Neuronal stem cell (in vitro differentiated cells): ENCODE data around the gene KLF15.

ENCODE experiments used
- DNase-seq: peaks from one replicate; pipeline ENCODE4 v3.0.0-alpha.2; 2013; ENCODE audit warnings: low spot score
- H2AFZ ChIP-seq: one replicate; pipeline ENCODE4 v1.6.1; 2013; ENCODE audit warnings: mild to moderate bottlenecking, low read length, inconsistent platforms
- H2AK5ac ChIP-seq: 2 replicates; pipeline ENCODE4 v1.6.1; 2013; ENCODE audit warnings: low read depth, mild to moderate bottlenecking, inconsistent platforms, low read length, moderate library complexity, mixed read lengths
- H2BK120ac ChIP-seq: 2 replicates; pipeline ENCODE4 v1.6.1; 2013; ENCODE audit warnings: low read depth, mild to moderate bottlenecking, inconsistent platforms, low read length, moderate library complexity, mixed read lengths
- H2BK12ac ChIP-seq: one replicate; pipeline ENCODE4 v1.6.1; 2013; ENCODE audit warnings: low read length, inconsistent platforms
- H2BK15ac ChIP-seq: 2 replicates; pipeline ENCODE4 v1.6.1; 2013; ENCODE audit warnings: mild to moderate bottlenecking, low read length, inconsistent platforms, mixed read lengths
- H2BK5ac ChIP-seq: one replicate; pipeline ENCODE4 v1.6.1; 2013; ENCODE audit warnings: inconsistent platforms, mild to moderate bottlenecking, low read length, moderate library complexity
- H3K14ac ChIP-seq: one replicate; pipeline ENCODE4 v1.6.1; 2013; ENCODE audit warnings: low read length, inconsistent platforms
- H3K18ac ChIP-seq: 2 replicates; pipeline ENCODE4 v1.6.1; 2013; ENCODE audit warnings: low read length, inconsistent platforms
- H3K23ac ChIP-seq: 2 replicates; pipeline ENCODE4 v1.6.1; 2013; ENCODE audit warnings: low read depth, mild to moderate bottlenecking, mixed read lengths, low read length, inconsistent platforms; ENCODE audit not compliant: poor library complexity
- H3K27ac ChIP-seq: replicated peaks from 3 replicates; pipeline ENCODE4 v1.5.1; 2013; ENCODE audit warnings: low read length, inconsistent platforms
- H3K27me3 ChIP-seq, 3 experiments: 2 replicates each; pipeline ENCODE4 v1.6.1; 2013; ENCODE audit warnings: low read length in 3 of 3, mild to moderate bottlenecking in 2 of 3, inconsistent platforms in 1 of 3, low read depth in 1 of 3, mixed read lengths in 1 of 3, moderate library complexity in 1 of 3; ENCODE audit not compliant: control insufficient read depth in 3 of 3, insufficient read depth in 3 of 3
- H3K36me3 ChIP-seq, 2 donors: replicated peaks in 1 of 2; 2 replicates each; pipeline ENCODE4 v1.6.1; 2013; ENCODE audit warnings: low read length in 2 of 2; ENCODE audit not compliant: control insufficient read depth in 2 of 2, insufficient read depth in 2 of 2
- H3K4ac ChIP-seq: 2 replicates; pipeline ENCODE4 v1.6.1; 2013; ENCODE audit warnings: inconsistent platforms, mild to moderate bottlenecking, low read length, moderate library complexity
- H3K4me1 ChIP-seq, 2 donors: 1 replicate in 1 of 2; 2 replicates in 1 of 2; pipeline ENCODE4 v1.6.1; 2013; ENCODE audit warnings: low read length in 2 of 2, low read depth in 1 of 2; ENCODE audit not compliant: control insufficient read depth in 2 of 2, insufficient read depth in 1 of 2
- H3K4me2 ChIP-seq: one replicate; pipeline ENCODE4 v1.6.1; 2013; ENCODE audit warnings: mild to moderate bottlenecking, low read length, inconsistent platforms; ENCODE audit not compliant: insufficient read depth, poor library complexity, severe bottlenecking
- H3K4me3 ChIP-seq, 2 donors: 2 replicates each; pipeline ENCODE4 v1.5.1; 2013; ENCODE audit warnings: low read length in 2 of 2, mild to moderate bottlenecking in 2 of 2, inconsistent platforms in 1 of 2, moderate library complexity in 1 of 2
- H3K79me1 ChIP-seq: one replicate; pipeline ENCODE4 v1.6.1; 2013; ENCODE audit warnings: low read depth, mild to moderate bottlenecking, inconsistent platforms, low read length, moderate library complexity
- H3K9ac ChIP-seq: one replicate; pipeline ENCODE4 v1.6.1; 2013; ENCODE audit warnings: mild to moderate bottlenecking, low read depth, low read length, inconsistent platforms; ENCODE audit not compliant: poor library complexity
- H3K9me3 ChIP-seq, 2 donors: replicated peaks in 1 of 2; 2 replicates each; pipeline versions ENCODE3 to v1.6.1; 2013; ENCODE audit warnings: low read length in 2 of 2, mild to moderate bottlenecking in 2 of 2, inconsistent platforms in 1 of 2, low read depth in 1 of 2, mixed read lengths in 1 of 2, moderate library complexity in 1 of 2; ENCODE audit not compliant: control insufficient read depth in 2 of 2, insufficient read depth in 1 of 2
- H4K8ac ChIP-seq: one replicate; pipeline ENCODE4 v1.6.1; 2013; ENCODE audit warnings: low read depth, mild to moderate bottlenecking, inconsistent platforms, low read length, moderate library complexity
- H4K91ac ChIP-seq: one replicate; pipeline ENCODE4 v1.6.1; 2013; ENCODE audit warnings: low read length, low read depth, mild to moderate bottlenecking, inconsistent platforms; ENCODE audit not compliant: poor library complexity
- WGBS, 2 donors: extraction: QIAGEN DNeasy Blood & Tissue Kit; methylation state at CpG; one replicate each; pipeline ENCODE4 v1.1.7; 2013; ENCODE audit warnings: missing lambda C conversion rate in 2 of 2, mixed read lengths in 1 of 2; ENCODE audit not compliant: insufficient read length in 2 of 2, insufficient replicate concordance in 1 of 2; ENCODE audit errors: extremely low coverage in 2 of 2; 5-methylcytosine and 5-hydroxymethylcytosine counted together

Gene KLF15

GRCh38 chr3:126398423-126399350, 41.5 kb upstream of the KLF15 start:
- Histone ChIP-seq H3K23ac (no peak overlapping the region), H3K14ac (no peak overlapping the region)

GRCh38 chr3:126397610-126398422, 40.6 kb upstream of the KLF15 start:
- Histone ChIP-seq H2BK5ac (no peak overlapping the region), H3K79me1 (no peaks in the 10 kb centered on the region), H2AK5ac (peak overlapping the region; percentile 54), H3K9ac (peak overlapping the region; percentile 74), H4K8ac (no peak overlapping the region), H2BK15ac (no peak overlapping the region), H2BK120ac (no peak overlapping the region), H3K4me3 (no peak overlapping the region), H3K27me3 (peaks cover 0 to 40% (median 3%) of the 10 kb centered on the region in 3 experiments), H3K27ac (no peak overlapping the region), H4K91ac (no peak overlapping the region), H3K4me2 (no peak overlapping the region), H3K4me1 (peaks cover 8 to 25% of the 10 kb centered on the region in 2 donors), H3K23ac (no peak overlapping the region), H3K36me3 (no peaks in the 10 kb centered on the region), H3K4ac (no peak overlapping the region), H3K18ac (no peak overlapping the region), H3K14ac (no peak overlapping the region), H3K9me3 (no peaks in the 10 kb centered on the region), H2AFZ (no peak overlapping the region), H2BK12ac (peak overlapping the region; percentile 18)
- DNase-seq: no peak
- WGBS, 2 donors: no CpG with 5 or more reads among the region's 13 CpGs

More at GRCh38 chr3:126398423-126399350, 41.5 kb upstream of the KLF15 start:
- Histone ChIP-seq H4K8ac (no peak overlapping the region), H3K36me3 (no peaks in the 10 kb centered on the region), H3K79me1 (no peaks in the 10 kb centered on the region), H3K27ac (no peak overlapping the region), H4K91ac (no peak overlapping the region), H3K18ac (no peak overlapping the region), H2AFZ (no peak overlapping the region), H3K4ac (no peak overlapping the region), H2BK120ac (no peak overlapping the region), H3K4me3 (no peak overlapping the region), H2AK5ac (no peak overlapping the region), H2BK5ac (no peak overlapping the region), H3K27me3 (peaks cover 0 to 31% (median under 1%) of the 10 kb centered on the region in 3 experiments), H3K4me2 (no peak overlapping the region), H2BK15ac (peak overlapping the region; percentile 39), H2BK12ac (no peak overlapping the region), H3K9ac (no peak overlapping the region), H3K4me1 (peaks cover 8 to 23% of the 10 kb centered on the region in 2 donors), H3K9me3 (no peaks in the 10 kb centered on the region)
- no peak for DNase-seq
- no CpG with 5 or more reads among the region's 14 CpGs for WGBS, 2 donors

GRCh38 chr3:126396536-126396935, 39.3 kb upstream of the KLF15 start:
- Histone ChIP-seq H2BK15ac (no peak overlapping the region), H2BK120ac (no peak overlapping the region), H4K8ac (no peak overlapping the region), H2BK5ac (no peak overlapping the region), H3K23ac (no peak overlapping the region), H2AK5ac (peak overlapping the region; percentile 74), H2AFZ (no peak overlapping the region), H3K4me3 (no peak overlapping the region), H3K4me1 (peaks cover 8 to 17% of the 10 kb centered on the region in 2 donors), H2BK12ac (no peak overlapping the region), H3K4ac (no peak overlapping the region), H3K36me3 (no peaks in the 10 kb centered on the region), H3K14ac (no peak overlapping the region), H3K27me3 (peaks cover 0 to 48% (median 3%) of the 10 kb centered on the region in 3 experiments), H3K9me3 (no peaks in the 10 kb centered on the region), H3K79me1 (no peaks in the 10 kb centered on the region), H3K18ac (no peak overlapping the region), H3K27ac (no peak overlapping the region), H3K9ac (peak overlapping the region; percentile 40), H3K4me2 (no peak overlapping the region), H4K91ac (no peak overlapping the region)
- no peak for DNase-seq
- no CpG with 5 or more reads among the region's 5 CpGs for WGBS, 2 donors
